ENCODE measurements around the gene BAIAP2L2. TPM values are rescaled to one million over a fixed set of nuclear protein-coding genes. Genes with fewer than 3 reads are reported as not detected.

Gene BAIAP2L2
- total and polyA plus RNA-seq, 2 donors (not counting 3 experiments of a cell fraction or from before 2014, with no cell fraction given) = 0.20 to 0.35 TPM

DNA sequence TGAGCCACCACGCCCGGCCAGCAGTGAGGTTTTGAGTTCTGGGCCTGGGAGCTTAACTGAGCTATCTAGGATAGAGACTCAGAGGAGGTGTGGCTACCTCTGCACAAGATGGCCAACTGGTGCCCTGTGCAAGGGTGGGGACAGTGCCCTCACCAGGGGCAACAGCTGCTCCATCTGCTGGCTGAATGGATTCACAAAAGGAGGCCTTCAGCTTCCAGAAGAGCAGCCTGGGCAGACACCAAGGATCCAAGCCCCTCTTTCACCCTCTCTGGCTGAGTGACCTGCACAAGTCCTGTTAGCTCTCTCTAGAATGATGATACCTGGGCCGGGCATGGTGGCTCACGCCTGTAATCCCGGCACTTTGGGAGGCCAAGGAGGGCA, 33.5 kb upstream of the BAIAP2L2 start:
- H3K27ac ChIP-seq (ENCODE audit: insufficient read depth, low read depth, low read length) = no peak overlapping the region
- no peak for DNase-seq (ENCODE audit: low read depth, low spot score)
- no peaks in the 10 kb centered on the region for H3K9me1 ChIP-seq (replicated peaks; ENCODE audit: control insufficient read depth, extremely low read depth, insufficient read depth, low read length)
- peaks cover 7% of the 10 kb centered on the region for H3K4me1 ChIP-seq (ENCODE audit: control insufficient read depth, extremely low read depth, insufficient read depth, low read length)
- intact Hi-C loops (cut with micrococcal nuclease) (no loop called here), dilution Hi-C loops (cut with MboI; ENCODE audit: extremely low pct_ligation_motif_present, low sequenced_read_pairs) (no loop called here)
- no peak overlapping the region for H2AFZ ChIP-seq (ENCODE audit: low read depth, low read length)
- CTCF ChIA-PET = interaction anchor here (1.5 to 1.6 kb wide), 3 partner anchors 23 to 32 kb away, joined by 5 to 13 read pairs (median 6); no protein-coding TSS in a partner anchor
- POLR2A ChIA-PET = no interaction called here
- no peaks in the 10 kb centered on the region for H3K27me3 ChIP-seq (ENCODE audit: control insufficient read depth in 2 of 2, insufficient read depth in 2 of 2, low read length in 2 of 2)
- TF ChIP-seq, protein P1, sequence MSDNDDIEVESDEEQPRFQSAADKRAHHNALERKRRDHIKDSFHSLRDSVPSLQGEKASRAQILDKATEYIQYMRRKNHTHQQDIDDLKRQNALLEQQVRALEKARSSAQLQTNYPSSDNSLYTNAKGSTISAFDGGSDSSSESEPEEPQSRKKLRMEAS (IDR thresholded peaks at IDR 0.05; ENCODE audit: insufficient read depth, insufficient read length) = no peak
- TF ChIP-seq, protein P2, sequence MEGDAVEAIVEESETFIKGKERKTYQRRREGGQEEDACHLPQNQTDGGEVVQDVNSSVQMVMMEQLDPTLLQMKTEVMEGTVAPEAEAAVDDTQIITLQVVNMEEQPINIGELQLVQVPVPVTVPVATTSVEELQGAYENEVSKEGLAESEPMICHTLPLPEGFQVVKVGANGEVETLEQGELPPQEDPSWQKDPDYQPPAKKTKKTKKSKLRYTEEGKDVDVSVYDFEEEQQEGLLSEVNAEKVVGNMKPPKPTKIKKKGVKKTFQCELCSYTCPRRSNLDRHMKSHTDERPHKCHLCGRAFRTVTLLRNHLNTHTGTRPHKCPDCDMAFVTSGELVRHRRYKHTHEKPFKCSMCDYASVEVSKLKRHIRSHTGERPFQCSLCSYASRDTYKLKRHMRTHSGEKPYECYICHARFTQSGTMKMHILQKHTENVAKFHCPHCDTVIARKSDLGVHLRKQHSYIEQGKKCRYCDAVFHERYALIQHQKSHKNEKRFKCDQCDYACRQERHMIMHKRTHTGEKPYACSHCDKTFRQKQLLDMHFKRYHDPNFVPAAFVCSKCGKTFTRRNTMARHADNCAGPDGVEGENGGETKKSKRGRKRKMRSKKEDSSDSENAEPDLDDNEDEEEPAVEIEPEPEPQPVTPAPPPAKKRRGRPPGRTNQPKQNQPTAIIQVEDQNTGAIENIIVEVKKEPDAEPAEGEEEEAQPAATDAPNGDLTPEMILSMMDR (IDR thresholded peaks at IDR 0.05; ENCODE audit: extremely low read depth in 1 of 2, insufficient read depth in 1 of 2, low read depth in 1 of 2, low read length in 2 of 2) = peak in 1 of 2 donors; percentile 3
- FAIRE-seq = no peak
- no TSS peak for BruUV-seq (replicated peaks)
- H3K9ac ChIP-seq (replicated peaks; ENCODE audit: extremely low read depth, insufficient read depth, low read length) = no peak overlapping the region
- no peak overlapping the region for H3K4me3 ChIP-seq (replicated peaks in 1 of 3; ENCODE audit: insufficient read depth in 1 of 3, low read depth in 1 of 3, low read length in 3 of 3)
- no peak overlapping the region for H3K4me2 ChIP-seq (ENCODE audit: insufficient read depth, low read length)
- no peaks in the 10 kb centered on the region for H3K9me3 ChIP-seq (replicated peaks; ENCODE audit: control insufficient read depth, insufficient read depth, low read length)
- no peaks in the 10 kb centered on the region for H3K79me2 ChIP-seq (ENCODE audit: control insufficient read depth, insufficient read depth, low read length)
- no peaks in the 10 kb centered on the region for H4K20me1 ChIP-seq (replicated peaks; ENCODE audit: control insufficient read depth, extremely low read depth, insufficient read depth, low read length)
- no peaks in the 10 kb centered on the region for H3K36me3 ChIP-seq (ENCODE audit: control insufficient read depth in 2 of 2, extremely low read depth in 1 of 2, insufficient read depth in 2 of 2, low read length in 2 of 2)

DNA sequence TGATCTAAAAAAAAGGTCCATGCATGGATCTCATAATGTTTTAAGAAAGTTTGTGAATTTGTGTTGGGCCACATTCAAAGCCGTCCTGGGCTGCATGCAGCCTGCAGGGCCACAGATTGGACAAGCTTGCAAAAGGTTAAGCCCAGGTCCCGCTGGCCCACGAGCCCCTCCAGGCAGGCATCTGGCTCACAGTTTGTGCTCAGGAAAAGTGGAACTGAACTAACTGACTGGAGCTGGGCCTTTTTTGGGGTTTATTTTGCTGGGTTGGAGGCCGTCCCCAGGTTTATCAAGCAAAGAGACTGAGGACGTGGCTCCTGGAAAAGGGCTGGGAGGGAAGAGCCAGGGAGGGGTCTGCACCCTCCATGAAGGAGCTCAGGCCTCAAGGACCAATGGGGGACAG, 32.1 kb upstream of the BAIAP2L2 start:
- Histone ChIP-seq H3K36me3 (ENCODE audit: control insufficient read depth in 2 of 2, extremely low read depth in 1 of 2, insufficient read depth in 2 of 2, low read length in 2 of 2) (no peaks in the 10 kb centered on the region), H3K9me1 (replicated peaks; ENCODE audit: control insufficient read depth, extremely low read depth, insufficient read depth, low read length) (no peaks in the 10 kb centered on the region), H3K79me2 (ENCODE audit: control insufficient read depth, insufficient read depth, low read length) (no peaks in the 10 kb centered on the region), H3K4me3 (replicated peaks in 1 of 3; ENCODE audit: insufficient read depth in 1 of 3, low read depth in 1 of 3, low read length in 3 of 3) (no peak overlapping the region), H2AFZ (ENCODE audit: low read depth, low read length) (no peak overlapping the region), H3K4me2 (ENCODE audit: insufficient read depth, low read length) (no peak overlapping the region), H3K9ac (replicated peaks; ENCODE audit: extremely low read depth, insufficient read depth, low read length) (no peak overlapping the region), H3K27ac (ENCODE audit: insufficient read depth, low read depth, low read length) (no peak overlapping the region), H3K4me1 (ENCODE audit: control insufficient read depth, extremely low read depth, insufficient read depth, low read length) (peaks cover 4% of the 10 kb centered on the region), H4K20me1 (replicated peaks; ENCODE audit: control insufficient read depth, extremely low read depth, insufficient read depth, low read length) (no peaks in the 10 kb centered on the region), H3K9me3 (replicated peaks; ENCODE audit: control insufficient read depth, insufficient read depth, low read length) (no peaks in the 10 kb centered on the region), H3K27me3 (ENCODE audit: control insufficient read depth in 2 of 2, insufficient read depth in 2 of 2, low read length in 2 of 2) (no peaks in the 10 kb centered on the region)
- ChIA-PET CTCF (interaction anchor here (0.6 to 1.6 kb wide), 4 partner anchors 21 to 403 kb away, joined by 3 to 5 read pairs (median 4); no protein-coding TSS in a partner anchor), POLR2A (no interaction called here)
- BruUV-seq (replicated peaks) = no TSS peak
- intact Hi-C loops (cut with micrococcal nuclease) (no loop called here), dilution Hi-C loops (cut with MboI; ENCODE audit: extremely low pct_ligation_motif_present, low sequenced_read_pairs) (no loop called here)
- no peak for TF ChIP-seq POLR2AphosphoS5 (IDR thresholded peaks at IDR 0.05; ENCODE audit: insufficient read depth, low read depth, low read length)
- no peak for TF ChIP-seq JUN (IDR thresholded peaks at IDR 0.05; ENCODE audit: borderline replicate concordance, insufficient read depth, insufficient read length, low read depth)
- TF ChIP-seq, protein P2 (IDR thresholded peaks at IDR 0.05; ENCODE audit: extremely low read depth in 1 of 2, insufficient read depth in 1 of 2, low read depth in 1 of 2, low read length in 2 of 2) = no peak
- no peak for TF ChIP-seq MYC (IDR thresholded peaks at IDR 0.05; ENCODE audit: low read depth, low read length)
- TF ChIP-seq POLR2A (IDR thresholded peaks at IDR 0.05; ENCODE audit: low read depth, low read length) = no peak
- no peak for TF ChIP-seq GATA2 (IDR thresholded peaks at IDR 0.05; ENCODE audit: insufficient read depth, insufficient read length, low read depth, low read length)
- no peak for TF ChIP-seq EZH2 (IDR thresholded peaks at IDR 0.05; ENCODE audit: borderline replicate concordance, low read depth, low read length, severe bottlenecking)
- no peak for TF ChIP-seq FOS (IDR thresholded peaks at IDR 0.05; ENCODE audit: borderline replicate concordance, insufficient read depth, low read length)
- TF ChIP-seq, protein P1 (IDR thresholded peaks at IDR 0.05; ENCODE audit: insufficient read depth, insufficient read length) = no peak
- FAIRE-seq = no peak
- DNase-seq (ENCODE audit: low read depth, low spot score) = no peak
